Uterine smooth muscle cell (primary cell): Measurements from ENCODE around the gene RMND5B. TPM values are rescaled to one million over a fixed set of nuclear protein-coding genes. Genes with fewer than 3 reads are reported as not detected.

Experiments
- total RNA-seq: library from RNA; depleted of rRNA; stranded (reverse); fragments of >200 nt; gene quantifications from 2 replicates; pipeline ENCODE4 v1.2.3, GENCODE V29; 2014

The RMND5B gene
- total RNA-seq = 29.2 and 32.9 TPM in 2 replicates

GRCh38 chr5:178130576-178131445 lies at the start of gene RMND5B:
TSS of gene RMND5B (plus strand) at chr5:178131014. CDS start at chr5:178138120, 7,106 bp downstream.

DNA sequence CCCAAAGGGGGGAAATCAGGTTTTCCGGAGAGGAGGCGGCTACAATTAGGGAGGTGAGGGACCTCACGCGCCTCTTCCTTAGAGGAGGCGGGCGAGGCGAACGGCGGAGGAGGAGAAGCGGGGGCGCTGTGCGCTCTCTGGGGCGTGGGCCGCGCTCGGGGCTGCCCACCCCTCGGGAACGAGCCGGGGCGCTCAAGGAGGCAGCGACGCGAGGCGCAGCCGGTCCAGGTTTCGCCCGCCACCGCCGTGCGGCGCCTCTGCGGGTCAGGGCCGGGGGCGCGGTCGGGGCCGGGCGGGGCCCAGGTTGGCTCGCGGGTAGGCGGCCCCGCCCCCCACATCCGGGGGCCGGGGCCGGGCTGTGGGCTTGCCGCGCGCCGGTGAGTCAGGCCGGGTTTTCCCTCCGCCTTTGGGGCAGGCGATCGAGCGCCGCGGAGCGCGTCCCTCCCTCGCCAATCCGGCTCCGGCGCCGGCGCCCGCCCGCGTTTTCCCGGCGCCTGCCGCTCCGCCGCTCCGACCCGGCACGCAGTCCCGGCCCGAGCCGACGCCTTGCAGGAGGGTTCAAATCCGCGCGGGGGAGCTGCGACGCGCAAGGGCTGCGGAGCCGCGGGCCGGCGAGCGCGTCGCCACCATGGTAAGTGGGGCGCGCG lies 17.6 kb upstream of the RMND5B start, which contains the start of gene N4BP3:
TSS of gene N4BP3 (plus strand) at position 392 of the 647 bp plus-strand sequence. CDS start 6,052 bp downstream, outside the sequence.

DNA sequence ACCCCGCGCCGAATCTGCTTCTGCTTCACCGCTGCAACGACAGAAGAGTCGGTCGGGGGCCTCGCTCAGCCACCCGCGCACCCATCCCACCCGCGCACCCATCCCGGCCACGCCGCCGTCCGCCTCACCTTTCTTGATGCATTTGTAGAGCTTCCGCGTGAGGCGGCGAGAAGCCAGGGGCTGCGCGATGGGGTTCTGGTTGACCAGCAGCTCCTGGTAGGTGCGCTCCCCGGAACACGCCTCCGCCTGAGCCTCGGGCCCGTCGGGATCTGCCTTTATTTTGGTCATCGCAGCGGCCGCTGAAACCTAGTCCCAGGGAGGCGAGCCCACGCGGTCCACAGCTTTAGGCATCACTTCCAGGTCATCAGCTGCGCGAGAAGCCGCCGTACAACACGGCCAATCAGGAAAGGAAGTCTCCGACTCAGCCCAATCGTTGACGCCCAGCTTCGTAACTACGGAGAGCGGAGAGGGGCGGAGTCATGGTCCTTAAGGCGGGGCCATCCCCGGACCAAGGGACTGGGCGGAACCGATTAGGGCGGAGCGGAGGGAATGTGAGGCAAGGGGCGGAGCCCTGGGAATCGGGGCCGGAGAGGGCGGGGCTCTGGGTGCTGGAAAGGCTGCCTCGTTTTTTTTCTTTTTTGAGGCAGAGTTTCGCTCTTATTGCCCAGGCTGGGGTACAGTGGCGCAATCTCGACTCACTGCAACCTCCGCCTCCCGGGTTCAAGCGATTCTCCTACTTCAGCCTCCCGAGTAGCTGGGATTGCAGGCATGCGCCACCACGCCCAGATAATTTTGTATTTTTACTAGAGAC lies 22.9 kb downstream of the RMND5B start, which contains the start of gene NHP2:
TSS of gene NHP2 (minus strand) at position 356 of the 811 bp plus-strand sequence. CDS start at position 288, 68 bp downstream.

DNA sequence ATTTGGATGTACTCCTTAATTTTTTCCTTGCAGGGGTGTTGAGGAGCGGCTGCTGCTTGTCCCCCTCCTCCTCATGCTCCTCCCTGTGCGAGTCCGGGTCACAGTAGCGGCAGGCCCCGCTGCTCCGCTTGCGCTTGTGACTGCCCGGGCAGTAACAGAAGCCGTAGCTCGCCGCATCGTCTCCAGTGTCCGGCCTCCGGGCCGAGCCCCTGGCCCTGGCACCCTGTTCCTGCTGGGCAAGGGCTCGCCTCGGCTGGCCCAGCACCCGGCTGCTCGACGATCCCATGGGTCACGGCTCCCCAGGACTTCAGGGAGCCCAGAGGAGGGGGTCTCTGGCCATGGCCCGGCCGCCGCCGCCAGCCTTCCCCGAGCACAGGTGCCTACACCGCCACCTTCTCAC lies 56.2 kb downstream of the RMND5B start, which contains the start of gene GMCL2:
TSS of gene GMCL2 (minus strand) at position 358 of the 400 bp plus-strand sequence. CDS start at position 286, 72 bp downstream.

Other genes with a start within 250 kb of the RMND5B start
- gene PROP1, start 134.8 kb upstream of the RMND5B start, total RNA-seq = not detected in 2 replicates
- gene N4BP3, start 17.5 kb upstream of the RMND5B start, total RNA-seq = 0.89 and 1.1 TPM in 2 replicates
- gene NHP2, start 22.9 kb downstream of the RMND5B start, total RNA-seq = 151 and 200 TPM in 2 replicates
- not detected in 2 replicates for gene GMCL2, start 56.4 kb downstream of the RMND5B start, total RNA-seq
- gene HNRNPAB, start 73.5 kb downstream of the RMND5B start, total RNA-seq = 43.0 and 74.5 TPM in 2 replicates
- 20.0 and 33.0 TPM in 2 replicates for gene PHYKPL, start 101.8 kb downstream of the RMND5B start, total RNA-seq